Fibroblast of upper back skin (primary cell): ENCODE data around the gene ETV6.
"Not testable (repeated sequence)": the region's sequence is repeated elsewhere in the genome, so short reads cannot be mapped to it uniquely, and the experiment has no call there.

Experiments used
- DNase-seq: peaks from one replicate; pipeline ENCODE4 v3.0.0-alpha.2; 2013

Gene ETV6

GRCh38 chr12:11672256-11673191 lies 23.1 kb downstream of the ETV6 start:
- no peak for DNase-seq

- DNase-seq, result peak; percentile 59
Measured at GRCh38 chr12:11673666-11674461, 24.4 kb downstream of the ETV6 start.

- DNase-seq, result no peak
Measured at GRCh38 chr12:11674894-11675390, 25.5 kb downstream of the ETV6 start.

- DNase-seq, result no peak
Measured at GRCh38 chr12:11676052-11676451, 26.6 kb downstream of the ETV6 start.

- no peak for DNase-seq
Measured at GRCh38 chr12:11677093-11677492, 27.6 kb downstream of the ETV6 start.

GRCh38 chr12:11677752-11678151 lies 28.3 kb downstream of the ETV6 start:
- DNase-seq, result no peak

- no peak for DNase-seq
Measured at GRCh38 chr12:11678781-11679180, 29.3 kb downstream of the ETV6 start.

GRCh38 chr12:11681207-11681606 lies 31.7 kb downstream of the ETV6 start:
- peak; percentile 62 for DNase-seq

- not testable (repeated sequence) for DNase-seq
Measured at GRCh38 chr12:11681695-11682094, 32.2 kb downstream of the ETV6 start.

- peak; percentile 38 for DNase-seq
Measured at GRCh38 chr12:11684393-11684792, 34.9 kb downstream of the ETV6 start.

- DNase-seq, result no peak
Measured at GRCh38 chr12:11684811-11685210, 35.3 kb downstream of the ETV6 start.

GRCh38 chr12:11685316-11685715 lies 35.8 kb downstream of the ETV6 start:
- DNase-seq, result no peak

GRCh38 chr12:11685716-11686115 lies 36.2 kb downstream of the ETV6 start:
- DNase-seq, result no peak

- DNase-seq, result no peak
Measured at GRCh38 chr12:11686120-11686519, 36.6 kb downstream of the ETV6 start.

- DNase-seq, result peak; percentile 18
Measured at GRCh38 chr12:11687528-11687927, 38.1 kb downstream of the ETV6 start.

- DNase-seq, result no peak
Measured at GRCh38 chr12:11688379-11688778, 38.9 kb downstream of the ETV6 start.

GRCh38 chr12:11688831-11689230 lies 39.4 kb downstream of the ETV6 start:
- peak; percentile 63 for DNase-seq

GRCh38 chr12:11689591-11690186 lies 40.2 kb downstream of the ETV6 start:
- peak; percentile 49 for DNase-seq

- DNase-seq, result no peak
Measured at GRCh38 chr12:11693067-11693466, 43.6 kb downstream of the ETV6 start.

- DNase-seq, result no peak
Measured at GRCh38 chr12:11693601-11694000, 44.1 kb downstream of the ETV6 start.

- DNase-seq, result no peak
Measured at GRCh38 chr12:11694528-11694927, 45.1 kb downstream of the ETV6 start.

- DNase-seq, result peak; percentile 70
Measured at GRCh38 chr12:11695321-11695720, 45.8 kb downstream of the ETV6 start.

GRCh38 chr12:11696084-11696483 lies 46.6 kb downstream of the ETV6 start:
- no peak for DNase-seq
